ENCODE data around the gene ABHD18. TPM values are rescaled to one million over a fixed set of nuclear protein-coding genes. Genes with fewer than 3 reads are reported as not detected.
"Not testable (repeated sequence)": the region's sequence is repeated elsewhere in the genome, so short reads cannot be mapped to it uniquely, and the experiment has no call there.

Gene ABHD18
- total and polyA plus RNA-seq, 5 donors, result 4.1 to 10.4 (median 8.7) TPM

GRCh38 chr4:127988638-127989037 lies 23.4 kb downstream of the ABHD18 start:
- ATAC-seq, result no peak
- intact Hi-C loops (cut with DNase I), result no loop called here
- WGBS, result 90% methylated on average over 6 of the region's 6 CpGs
- no peak for DNase-seq
- no peaks in the 10 kb centered on the region for H3K27me3 ChIP-seq (ENCODE audit: control insufficient read depth, insufficient read depth)
- H3K27ac ChIP-seq (ENCODE audit: low read length), result no peak overlapping the region
- no peaks in the 10 kb centered on the region for H3K4me1 ChIP-seq (ENCODE audit: control insufficient read depth, insufficient read depth, low read length)
- H3K4me3 ChIP-seq (ENCODE audit: low read length), result no peak overlapping the region
- no peaks in the 10 kb centered on the region for H3K9me3 ChIP-seq (ENCODE audit: control insufficient read depth, low read length)

GRCh38 chr4:127993151-127993550 lies 27.9 kb downstream of the ABHD18 start:
- WGBS, result 70% methylated on average over 2 of the region's 2 CpGs
- Histone ChIP-seq H3K27ac (ENCODE audit: low read length) (no peak overlapping the region), H3K27me3 (ENCODE audit: control insufficient read depth, insufficient read depth) (no peaks in the 10 kb centered on the region)

GRCh38 chr4:127995776-127996175 lies 30.6 kb downstream of the ABHD18 start:
- no peaks in the 10 kb centered on the region for H3K9me3 ChIP-seq (ENCODE audit: control insufficient read depth, low read length)
- DNase-seq (no peak), ATAC-seq (no peak)
- 91% methylated on average over 1 of the region's 1 CpG for WGBS
- no peaks in the 10 kb centered on the region for H3K27me3 ChIP-seq (ENCODE audit: control insufficient read depth, insufficient read depth)
- H3K4me1 ChIP-seq (ENCODE audit: control insufficient read depth, insufficient read depth, low read length), result no peaks in the 10 kb centered on the region
- intact Hi-C loops (cut with DNase I), result no loop called here
- H3K4me3 ChIP-seq (ENCODE audit: low read length), result no peak overlapping the region
- H3K27ac ChIP-seq (ENCODE audit: low read length), result no peak overlapping the region

More at GRCh38 chr4:127993151-127993550, 27.9 kb downstream of the ABHD18 start:
- no peaks in the 10 kb centered on the region for H3K9me3 ChIP-seq (ENCODE audit: control insufficient read depth, low read length)
- no peak for ATAC-seq
- intact Hi-C loops (cut with DNase I), result no loop called here
- H3K4me3 ChIP-seq (ENCODE audit: low read length), result no peak overlapping the region
- H3K4me1 ChIP-seq (ENCODE audit: control insufficient read depth, insufficient read depth, low read length), result no peaks in the 10 kb centered on the region
- no peak for DNase-seq

- H3K27ac ChIP-seq (ENCODE audit: low read length); intact Hi-C loops (cut with DNase I); H3K4me1 ChIP-seq (ENCODE audit: control insufficient read depth, insufficient read depth, low read length); H3K27me3 ChIP-seq (ENCODE audit: control insufficient read depth, insufficient read depth); H3K4me3 ChIP-seq (ENCODE audit: low read length); DNase-seq; H3K9me3 ChIP-seq (ENCODE audit: control insufficient read depth, low read length); ATAC-seq: not testable (repeated sequence)
- 96% methylated on average over 6 of the region's 6 CpGs for WGBS
Measured at GRCh38 chr4:127996521-127996920, 31.3 kb downstream of the ABHD18 start.

- Histone ChIP-seq H3K27me3 (ENCODE audit: control insufficient read depth, insufficient read depth) (no peaks in the 10 kb centered on the region), H3K9me3 (ENCODE audit: control insufficient read depth, low read length) (no peaks in the 10 kb centered on the region), H3K27ac (ENCODE audit: low read length) (no peak overlapping the region), H3K4me1 (ENCODE audit: control insufficient read depth, insufficient read depth, low read length) (no peaks in the 10 kb centered on the region), H3K4me3 (ENCODE audit: low read length) (no peak overlapping the region)
- 85% methylated on average over 8 of the region's 8 CpGs for WGBS
- DNase-seq, result no peak
- ATAC-seq, result no peak
- intact Hi-C loops (cut with DNase I), result no loop called here
Measured at GRCh38 chr4:127997534-127998388, 32.6 kb downstream of the ABHD18 start.

GRCh38 chr4:128006592-128006991 lies 41.4 kb downstream of the ABHD18 start:
- ATAC-seq (no peak), DNase-seq (no peak)
- intact Hi-C loops (cut with DNase I), result no loop called here
- Histone ChIP-seq H3K27me3 (ENCODE audit: control insufficient read depth, insufficient read depth) (no peaks in the 10 kb centered on the region), H3K4me3 (ENCODE audit: low read length) (no peak overlapping the region), H3K4me1 (ENCODE audit: control insufficient read depth, insufficient read depth, low read length) (no peaks in the 10 kb centered on the region), H3K27ac (ENCODE audit: low read length) (no peak overlapping the region), H3K9me3 (ENCODE audit: control insufficient read depth, low read length) (no peaks in the 10 kb centered on the region)
- 90% methylated on average over 5 of the region's 5 CpGs for WGBS

GRCh38 chr4:128009428-128009827 lies 44.2 kb downstream of the ABHD18 start:
- H3K27me3 ChIP-seq (ENCODE audit: control insufficient read depth, insufficient read depth), result no peaks in the 10 kb centered on the region
- H3K4me3 ChIP-seq (ENCODE audit: low read length), result no peak overlapping the region
- ATAC-seq, result no peak
- intact Hi-C loops (cut with DNase I), result no loop called here
- no peaks in the 10 kb centered on the region for H3K4me1 ChIP-seq (ENCODE audit: control insufficient read depth, insufficient read depth, low read length)
- H3K27ac ChIP-seq (ENCODE audit: low read length), result no peak overlapping the region
- no peaks in the 10 kb centered on the region for H3K9me3 ChIP-seq (ENCODE audit: control insufficient read depth, low read length)
- WGBS, result 81% methylated on average over 3 of the region's 3 CpGs
- DNase-seq, result no peak

GRCh38 chr4:128025319-128025718 lies 60.1 kb downstream of the ABHD18 start:
- no peak for ATAC-seq
- H3K4me3 ChIP-seq (ENCODE audit: low read length), result no peak overlapping the region
- H3K9me3 ChIP-seq (ENCODE audit: control insufficient read depth, low read length), result no peaks in the 10 kb centered on the region
- H3K27ac ChIP-seq (ENCODE audit: low read length), result no peak overlapping the region
- no peaks in the 10 kb centered on the region for H3K4me1 ChIP-seq (ENCODE audit: control insufficient read depth, insufficient read depth, low read length)
- DNase-seq, result no peak
- intact Hi-C loops (cut with DNase I), result no loop called here
- no peaks in the 10 kb centered on the region for H3K27me3 ChIP-seq (ENCODE audit: control insufficient read depth, insufficient read depth)

GRCh38 chr4:128029907-128030306 lies 64.7 kb downstream of the ABHD18 start:
- Histone ChIP-seq H3K4me3 (ENCODE audit: low read length) (no peak overlapping the region), H3K27me3 (ENCODE audit: control insufficient read depth, insufficient read depth) (no peaks in the 10 kb centered on the region), H3K9me3 (ENCODE audit: control insufficient read depth, low read length) (no peaks in the 10 kb centered on the region), H3K27ac (ENCODE audit: low read length) (no peak overlapping the region), H3K4me1 (ENCODE audit: control insufficient read depth, insufficient read depth, low read length) (no peaks in the 10 kb centered on the region)
- WGBS, result 96% methylated on average over 4 of the region's 4 CpGs
- ATAC-seq (no peak), DNase-seq (no peak)
- intact Hi-C loops (cut with DNase I), result no loop called here

GRCh38 chr4:128031756-128032384 lies 66.7 kb downstream of the ABHD18 start:
- Histone ChIP-seq H3K27ac (ENCODE audit: low read length) (no peak overlapping the region), H3K27me3 (ENCODE audit: control insufficient read depth, insufficient read depth) (no peaks in the 10 kb centered on the region), H3K4me3 (ENCODE audit: low read length) (no peak overlapping the region), H3K4me1 (ENCODE audit: control insufficient read depth, insufficient read depth, low read length) (no peaks in the 10 kb centered on the region), H3K9me3 (ENCODE audit: control insufficient read depth, low read length) (no peaks in the 10 kb centered on the region)
- no peak for DNase-seq
- 90% methylated on average over 3 of the region's 3 CpGs for WGBS
- ATAC-seq, result no peak
- intact Hi-C loops (cut with DNase I), result no loop called here

GRCh38 chr4:128039568-128039967 lies 74.4 kb downstream of the ABHD18 start:
- Histone ChIP-seq H3K27ac (ENCODE audit: low read length) (no peak overlapping the region), H3K27me3 (ENCODE audit: control insufficient read depth, insufficient read depth) (no peaks in the 10 kb centered on the region), H3K9me3 (ENCODE audit: control insufficient read depth, low read length) (no peaks in the 10 kb centered on the region), H3K4me3 (ENCODE audit: low read length) (no peak overlapping the region), H3K4me1 (ENCODE audit: control insufficient read depth, insufficient read depth, low read length) (no peaks in the 10 kb centered on the region)
- 95% methylated on average over 1 of the region's 1 CpG for WGBS
- intact Hi-C loops (cut with DNase I), result no loop called here
- DNase-seq (no peak), ATAC-seq (no peak)
